ENCODE data around the gene NQO1. TPM values are rescaled to one million over a fixed set of nuclear protein-coding genes. Genes with fewer than 3 reads are reported as not detected.

NQO1 gene
- total and polyA plus RNA-seq, 2 of the 8 experiments (the other 6 are each of a cell fraction or from before 2014, with no cell fraction given) = 32.7 to 45.7 TPM

DNA sequence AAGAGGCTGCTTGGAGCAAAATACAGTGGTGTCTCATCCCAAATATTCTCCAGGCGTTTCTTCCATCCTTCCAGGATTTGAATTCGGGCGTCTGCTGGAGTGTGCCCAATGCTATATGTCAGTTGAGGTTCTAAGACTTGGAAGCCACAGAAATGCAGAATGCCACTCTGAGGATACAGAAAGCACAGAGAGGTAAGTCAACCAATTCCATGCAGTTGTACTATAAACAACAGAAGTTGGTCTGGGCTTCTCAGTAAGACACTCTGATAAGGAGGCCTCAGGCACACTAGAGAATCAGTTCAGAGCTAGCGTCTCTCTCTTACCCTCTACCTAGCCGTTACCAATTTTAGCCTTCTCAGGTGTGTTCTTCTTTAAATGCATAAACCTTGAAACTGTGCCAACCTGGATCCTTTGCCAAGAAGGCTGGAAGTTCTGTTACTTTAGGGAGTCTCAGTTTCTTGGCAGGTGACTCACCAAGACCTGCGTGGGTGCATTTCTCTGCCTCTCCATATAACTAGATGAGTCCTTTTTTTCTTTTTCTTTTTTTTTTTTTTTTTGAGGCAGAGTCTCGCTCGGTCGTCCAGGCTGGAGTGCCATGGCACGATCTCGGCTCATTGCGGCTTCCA lies 15.1 kb downstream of the NQO1 start (continued):
- no peak for TF ChIP-seq TBP (IDR thresholded peaks at IDR 0.05; ENCODE audit: low read depth, low read length)
- TF ChIP-seq, protein P1, sequence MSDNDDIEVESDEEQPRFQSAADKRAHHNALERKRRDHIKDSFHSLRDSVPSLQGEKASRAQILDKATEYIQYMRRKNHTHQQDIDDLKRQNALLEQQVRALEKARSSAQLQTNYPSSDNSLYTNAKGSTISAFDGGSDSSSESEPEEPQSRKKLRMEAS (IDR thresholded peaks at IDR 0.05) = no peak

All from H1 (cell line).